ENCODE data around the gene LGI4.

GRCh38 chr19:35106898-35107541 lies 27.8 kb downstream of the LGI4 start:
- TF ChIP-seq CTCF (IDR thresholded peaks at IDR 0.05), result no peak
- TF ChIP-seq POLR2A (IDR thresholded peaks at IDR 0.05), result no peak
